GM12878 (cell line): ENCODE measurements around the gene LYRM4. TPM values are rescaled to one million over a fixed set of nuclear protein-coding genes. Genes with fewer than 3 reads are reported as not detected.

Experiments
- ATAC-seq: fragments of 200-7000 bp; cut with Tn5 transposase; 3 replicates; pipeline ENCODE4 v1.9.1; 2020; ENCODE audit warnings: mild to moderate bottlenecking, moderate library complexity
- BruUV-seq: library from RNA; stranded (reverse); fragments of 400-500 nt; replicated peaks from 2 replicates; lab custom pipeline; 2021; lab: Mats Ljungman, UMichigan
- CTCF ChIA-PET: fragments of 300-600 bp; sonication (Branson Sonifier 250); formaldehyde crosslinking; extraction: SDS; loops from one replicate; lab custom pipeline; 2021; ENCODE audit warnings: inconsistent platforms; lab: Yijun Ruan, JAX
- POLR2A ChIA-PET: fragments of 350-600 bp; formaldehyde crosslinking; extraction: SDS; loops from one replicate; lab custom pipeline; 2021; ENCODE audit warnings: inconsistent platforms; lab: Charles Lee
- RAD21 ChIA-PET: fragments of 300-600 bp; sonication (Branson Sonifier 250); formaldehyde crosslinking; loops from one replicate; lab custom pipeline; 2023; ENCODE audit warnings: antibody characterized with exemption; ENCODE audit not compliant: unreplicated experiment; lab: Charles Lee
- SMC1A ChIA-PET: fragments of 300-600 bp; sonication (Branson Sonifier 250); formaldehyde crosslinking; loops from one replicate; lab custom pipeline; 2023; ENCODE audit not compliant: unreplicated experiment, uncharacterized antibody; lab: Charles Lee
- DNase-seq: peaks from one replicate; pipeline ENCODE4 v3.0.0-alpha.2; 2011; ENCODE audit warnings: low read depth, low spot score
- FAIRE-seq: peaks from 3 replicates; lab custom pipeline; 2011; peaks lifted over from hg19 to GRCh38; lab: Jason Lieb, UNC
- H2AFZ ChIP-seq: 2 replicates; pipeline ENCODE4 v1.6.0; 2011; ENCODE audit warnings: low read depth, low read length, control low read depth; ENCODE audit not compliant: control insufficient read depth
- H3K27ac ChIP-seq: 2 replicates; pipeline ENCODE4 v1.5.1; 2011; ENCODE audit warnings: control low read depth; ENCODE audit not compliant: control insufficient read depth, insufficient read depth
- H3K27me3 ChIP-seq, 2 experiments: replicated peaks in 1 of 2; 2 replicates each; pipeline versions ENCODE4 v1.6.0 to v1.6.1; 2011; ENCODE audit warnings: low read length in 1 of 2; ENCODE audit not compliant: control insufficient read depth in 2 of 2, insufficient read depth in 2 of 2
- H3K36me3 ChIP-seq, 2 experiments: 2 replicates each; pipeline ENCODE4 v1.5.1; 2011; ENCODE audit warnings: low read length in 1 of 2; ENCODE audit not compliant: control insufficient read depth in 2 of 2, insufficient read depth in 2 of 2
- H3K4me1 ChIP-seq: 2 replicates; pipeline ENCODE4 v1.6.1; 2011; ENCODE audit warnings: mild to moderate bottlenecking, low read length, moderate library complexity, mixed read lengths; ENCODE audit not compliant: control insufficient read depth, insufficient read depth
- H3K4me2 ChIP-seq: 2 replicates; pipeline ENCODE4 v1.6.0; 2011; ENCODE audit warnings: control low read depth; ENCODE audit not compliant: control insufficient read depth, insufficient read depth
- H3K4me3 ChIP-seq: fragments of 200-600 bp; sonication (generic); 2 replicates; pipeline ENCODE4 v1.5.1; 2016
- H3K79me2 ChIP-seq: 2 replicates; pipeline ENCODE4 v1.6.0; 2011; ENCODE audit warnings: low read length; ENCODE audit not compliant: control insufficient read depth, insufficient read depth
- H3K9ac ChIP-seq: 2 replicates; pipeline ENCODE4 v1.8.0; 2011; ENCODE audit warnings: low read length, control low read depth, mixed read lengths; ENCODE audit not compliant: control insufficient read depth, insufficient read depth
- H3K9me3 ChIP-seq: replicated peaks from 3 replicates; pipeline ENCODE4 v1.5.1; 2011; ENCODE audit warnings: mild to moderate bottlenecking, low read length; ENCODE audit not compliant: control insufficient read depth, insufficient read depth
- H4K20me1 ChIP-seq: 2 replicates; pipeline ENCODE4 v1.6.0; 2011; ENCODE audit not compliant: control insufficient read depth, insufficient read depth
- CREB1 ChIP-seq: IDR thresholded peaks from 2 replicates; pipeline ENCODE4 v1.6.1; 2012; ENCODE audit warnings: low read depth, mild to moderate bottlenecking, inconsistent platforms
- CTCF ChIP-seq, 3 experiments: IDR thresholded peaks in 2 of 3; conservative IDR thresholded peaks in 1 of 3; 2 replicates each; pipeline ENCODE4 v1.5.1; 2011; ENCODE audit warnings: low read depth in 3 of 3, low read length in 3 of 3, mild to moderate bottlenecking in 3 of 3, control low read depth in 2 of 3, moderate library complexity in 2 of 3, inconsistent platforms in 1 of 3, mixed read lengths in 1 of 3; ENCODE audit not compliant: control insufficient read depth in 2 of 3, insufficient read depth in 1 of 3; ENCODE audit errors: extremely low read depth in 1 of 3
- EED ChIP-seq: sonication (generic); IDR thresholded peaks from 2 replicates; pipeline ENCODE4 v1.6.1; 2016; ENCODE audit warnings: antibody characterized with exemption, low read depth
- GABPA ChIP-seq: IDR thresholded peaks from 2 replicates; pipeline ENCODE4 v1.6.1; 2014; ENCODE audit warnings: antibody characterized with exemption, low read depth, mild to moderate bottlenecking, inconsistent platforms
- HCFC1 ChIP-seq: fragments of 150-350 bp; IDR thresholded peaks from 2 replicates; pipeline ENCODE4 v1.6.1; 2014; ENCODE audit warnings: low read length
- NFYB ChIP-seq: IDR thresholded peaks from 2 replicates; pipeline ENCODE4 v1.6.1; 2011; ENCODE audit warnings: low read depth, mild to moderate bottlenecking, low read length, improper control_type of control experiment, moderate library complexity; ENCODE audit not compliant: insufficient read depth
- PKNOX1 ChIP-seq: fragments of 450-650 bp; IDR thresholded peaks from 2 replicates; pipeline ENCODE4 v1.6.1; 2016; ENCODE audit warnings: mild to moderate bottlenecking
- POLR2AphosphoS5 ChIP-seq: IDR thresholded peaks from 2 replicates; pipeline ENCODE4 v1.6.1; 2011; ENCODE audit warnings: mild to moderate bottlenecking, low read length, inconsistent platforms
- POU2F2 ChIP-seq: IDR thresholded peaks from 3 replicates; pipeline ENCODE4 v1.6.1; 2011; ENCODE audit warnings: low read depth, mild to moderate bottlenecking, low read length, borderline replicate concordance
- RFX5 ChIP-seq: IDR thresholded peaks from 2 replicates; pipeline ENCODE4 v1.6.1; 2011; ENCODE audit warnings: low read depth, low read length, improper control_type of control experiment
- RUNX3 ChIP-seq: IDR thresholded peaks from 2 replicates; pipeline ENCODE4 v1.6.1; 2012; ENCODE audit warnings: low read length, inconsistent platforms
- ZBED1 ChIP-seq: IDR thresholded peaks from 2 replicates; pipeline ENCODE4 v1.6.1; 2016; ENCODE audit warnings: borderline replicate concordance
- ZNF217 ChIP-seq: fragments of 450-650 bp; IDR thresholded peaks from 2 replicates; pipeline ENCODE4 v1.6.1; 2017; ENCODE audit warnings: antibody characterized with exemption, mild to moderate bottlenecking
- ZNF24 ChIP-seq: fragments of 450-650 bp; IDR thresholded peaks from 2 replicates; pipeline ENCODE4 v1.6.1; 2017; ENCODE audit warnings: antibody characterized with exemption, mild to moderate bottlenecking
- WGBS: methylation state at CpG from one replicate; pipeline ENCODE4 v1.1.6; 2016; ENCODE audit warnings: low lambda C conversion rate; ENCODE audit not compliant: insufficient replicate concordance, insufficient coverage; ENCODE audit errors: missing lambda C conversion rate; 5-methylcytosine and 5-hydroxymethylcytosine counted together
- in situ Hi-C: fragments of 300-500 bp; cut with MboI; formaldehyde crosslinking; loops from 9 replicates; pipeline ENCODE4 v1.14.3; 2018; ENCODE audit warnings: mixed read lengths
- intact Hi-C: fragments of 100-400 bp; cut with micrococcal nuclease; formaldehyde crosslinking; loops from one replicate; pipeline ENCODE4 v1.14.2; 2022; ENCODE audit not compliant: unreplicated experiment
- polyA plus RNA-seq, 11 experiments: library from polyadenylated mRNA; depleted of rRNA in 4 of 11; unstranded in 6 of 11; stranded (reverse) in 5 of 11; fragments of >200 nt; fragmentation: Nextera tagmentation in 4 of 11; fragmentation: Illumina TruSeq in 1 of 11; extraction: Ambion mirVana in 4 of 11; extraction: Trizol in 1 of 11; gene quantifications; 1 replicate in 1 of 11; 2 replicates in 10 of 11; pipeline versions ENCODE4 v1.2.1 to v1.2.3, GENCODE V29; 2011 to 2016; ENCODE audit warnings: inconsistent platforms in 2 of 11, missing spikeins in 2 of 11, low read depth in 1 of 11
- total RNA-seq, 4 experiments: library from RNA; depleted of rRNA in 3 of 4; stranded (reverse); fragments of >200 nt in 3 of 4; fragmentation: Illumina TruSeq in 1 of 4; extraction: Trizol in 1 of 4; gene quantifications; 2 replicates each; pipeline versions ENCODE4 v1.2.1 to v1.2.3, GENCODE V29; 2013 to 2021
- TF ChIP-seq, protein P1 (sequence below): IDR thresholded peaks from 2 replicates; pipeline ENCODE4 v1.6.1; 2012; ENCODE audit warnings: mild to moderate bottlenecking, low read depth, low read length
- TF ChIP-seq, protein P2 (sequence below): fragments of 450-650 bp; conservative IDR thresholded peaks from 2 replicates; pipeline ENCODE4 v1.6.1; 2017; ENCODE audit warnings: mild to moderate bottlenecking, moderate library complexity

LYRM4 gene
- total and polyA plus RNA-seq, 10 of the 15 experiments (the other 5 are each of a cell fraction or from before 2014, with no cell fraction given) = 32.7 to 66.8 (median 44.0) TPM

DNA sequence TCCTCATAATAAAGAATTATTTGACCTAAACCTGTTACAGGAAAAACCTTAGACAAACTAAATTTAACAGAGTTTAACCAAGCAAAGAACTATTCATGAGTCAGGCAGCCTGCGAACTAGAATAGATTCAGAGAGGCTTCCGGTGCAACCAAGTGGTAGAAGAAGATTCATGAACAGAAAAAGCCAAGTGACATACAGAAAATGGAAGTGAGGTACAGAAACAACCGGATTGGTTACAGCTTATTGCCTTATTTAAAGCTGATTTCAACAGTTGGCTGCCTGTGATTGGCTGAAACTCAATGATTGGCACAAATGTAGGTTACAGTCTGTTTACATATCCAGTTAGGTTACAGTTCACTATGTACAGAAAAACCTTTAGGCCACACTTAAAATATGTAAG is 165.5 kb downstream of the LYRM4 start:
- ChIA-PET CTCF (no interaction called here), RAD21 (no interaction called here), SMC1A (no interaction called here), POLR2A (no interaction called here)
- FAIRE-seq (peak; percentile 88), ATAC-seq (peak; percentile 79), DNase-seq (peak; percentile 56)
- Histone ChIP-seq H3K4me2 (no peak overlapping the region), H3K79me2 (no peaks in the 10 kb centered on the region), H3K4me3 (no peak overlapping the region), H3K27me3 (peaks cover 0 to under 1% of the 10 kb centered on the region in 2 experiments; a peak in 2 of 4 replicates), H2AFZ (peak overlapping the region; percentile 70), H3K36me3 (no peaks in the 10 kb centered on the region), H4K20me1 (no peaks in the 10 kb centered on the region), H3K4me1 (peaks cover 35% of the 10 kb centered on the region), H3K27ac (peak overlapping the region; percentile 69), H3K9ac (0 out of 2 replicates have a peak overlapping the region, but pooled peaks have one; percentile 24), H3K9me3 (no peaks in the 10 kb centered on the region)
- in situ Hi-C loops (no loop called here), intact Hi-C loops (no loop called here)
- BruUV-seq = no TSS peak
- 5% methylated on average over 3 of the region's 3 CpGs for WGBS
- peak; percentile 42; the same call in 1 of the 2 replicates for TF ChIP-seq NFYB
- TF ChIP-seq EED = no peak
- TF ChIP-seq POU2F2 = no peak
- peak; percentile 29; the same call in 1 of the 2 replicates for TF ChIP-seq CREB1
- TF ChIP-seq GABPA = no peak
- TF ChIP-seq, protein P1, sequence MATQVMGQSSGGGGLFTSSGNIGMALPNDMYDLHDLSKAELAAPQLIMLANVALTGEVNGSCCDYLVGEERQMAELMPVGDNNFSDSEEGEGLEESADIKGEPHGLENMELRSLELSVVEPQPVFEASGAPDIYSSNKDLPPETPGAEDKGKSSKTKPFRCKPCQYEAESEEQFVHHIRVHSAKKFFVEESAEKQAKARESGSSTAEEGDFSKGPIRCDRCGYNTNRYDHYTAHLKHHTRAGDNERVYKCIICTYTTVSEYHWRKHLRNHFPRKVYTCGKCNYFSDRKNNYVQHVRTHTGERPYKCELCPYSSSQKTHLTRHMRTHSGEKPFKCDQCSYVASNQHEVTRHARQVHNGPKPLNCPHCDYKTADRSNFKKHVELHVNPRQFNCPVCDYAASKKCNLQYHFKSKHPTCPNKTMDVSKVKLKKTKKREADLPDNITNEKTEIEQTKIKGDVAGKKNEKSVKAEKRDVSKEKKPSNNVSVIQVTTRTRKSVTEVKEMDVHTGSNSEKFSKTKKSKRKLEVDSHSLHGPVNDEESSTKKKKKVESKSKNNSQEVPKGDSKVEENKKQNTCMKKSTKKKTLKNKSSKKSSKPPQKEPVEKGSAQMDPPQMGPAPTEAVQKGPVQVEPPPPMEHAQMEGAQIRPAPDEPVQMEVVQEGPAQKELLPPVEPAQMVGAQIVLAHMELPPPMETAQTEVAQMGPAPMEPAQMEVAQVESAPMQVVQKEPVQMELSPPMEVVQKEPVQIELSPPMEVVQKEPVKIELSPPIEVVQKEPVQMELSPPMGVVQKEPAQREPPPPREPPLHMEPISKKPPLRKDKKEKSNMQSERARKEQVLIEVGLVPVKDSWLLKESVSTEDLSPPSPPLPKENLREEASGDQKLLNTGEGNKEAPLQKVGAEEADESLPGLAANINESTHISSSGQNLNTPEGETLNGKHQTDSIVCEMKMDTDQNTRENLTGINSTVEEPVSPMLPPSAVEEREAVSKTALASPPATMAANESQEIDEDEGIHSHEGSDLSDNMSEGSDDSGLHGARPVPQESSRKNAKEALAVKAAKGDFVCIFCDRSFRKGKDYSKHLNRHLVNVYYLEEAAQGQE = no peak
- 0 out of 2 replicates have a peak, but pooled peaks have one; percentile 16 for TF ChIP-seq RUNX3
- no peak for TF ChIP-seq POLR2AphosphoS5
- TF ChIP-seq, protein P2, sequence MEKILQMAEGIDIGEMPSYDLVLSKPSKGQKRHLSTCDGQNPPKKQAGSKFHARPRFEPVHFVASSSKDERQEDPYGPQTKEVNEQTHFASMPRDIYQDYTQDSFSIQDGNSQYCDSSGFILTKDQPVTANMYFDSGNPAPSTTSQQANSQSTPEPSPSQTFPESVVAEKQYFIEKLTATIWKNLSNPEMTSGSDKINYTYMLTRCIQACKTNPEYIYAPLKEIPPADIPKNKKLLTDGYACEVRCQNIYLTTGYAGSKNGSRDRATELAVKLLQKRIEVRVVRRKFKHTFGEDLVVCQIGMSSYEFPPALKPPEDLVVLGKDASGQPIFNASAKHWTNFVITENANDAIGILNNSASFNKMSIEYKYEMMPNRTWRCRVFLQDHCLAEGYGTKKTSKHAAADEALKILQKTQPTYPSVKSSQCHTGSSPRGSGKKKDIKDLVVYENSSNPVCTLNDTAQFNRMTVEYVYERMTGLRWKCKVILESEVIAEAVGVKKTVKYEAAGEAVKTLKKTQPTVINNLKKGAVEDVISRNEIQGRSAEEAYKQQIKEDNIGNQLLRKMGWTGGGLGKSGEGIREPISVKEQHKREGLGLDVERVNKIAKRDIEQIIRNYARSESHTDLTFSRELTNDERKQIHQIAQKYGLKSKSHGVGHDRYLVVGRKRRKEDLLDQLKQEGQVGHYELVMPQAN = no peak
- TF ChIP-seq ZNF24 = no peak
- TF ChIP-seq ZNF217 = no peak
- no peak for TF ChIP-seq ZBED1
- TF ChIP-seq PKNOX1 = peak; percentile 95
- TF ChIP-seq HCFC1 = no peak
- no peak for TF ChIP-seq RFX5
- TF ChIP-seq CTCF (IDR thresholded peaks at IDR 0.05 in 2 of 3, conservative IDR thresholded peaks at IDR 0.05 in 1 of 3; ENCODE audit: control insufficient read depth in 2 of 3, extremely low read depth in 1 of 3, insufficient read depth in 1 of 3, low read depth in 3 of 3, low read length in 3 of 3) = no peak
